Measurements from ENCODE around the gene ZFP91.

DNA sequence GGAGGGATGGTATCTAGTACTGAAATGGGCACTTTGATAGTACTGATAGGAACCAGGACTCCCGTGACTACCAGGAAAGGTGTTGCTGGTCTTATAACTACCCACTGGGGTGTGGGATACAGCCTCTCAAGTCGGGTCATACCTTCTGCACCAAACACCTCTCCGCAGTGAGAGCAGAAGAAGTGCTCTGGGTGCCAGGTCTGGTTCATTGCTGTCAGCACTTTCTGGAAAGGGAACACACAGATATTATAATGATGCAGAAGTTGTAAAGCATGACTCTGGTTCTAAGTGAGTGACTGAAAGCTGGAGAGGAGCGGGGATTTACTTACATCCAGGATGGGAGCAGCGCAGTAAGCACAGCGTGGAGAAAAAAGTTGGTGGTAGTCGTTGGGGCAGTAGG, 29.2 kb upstream of the ZFP91 start:
- TF ChIP-seq YY1 (IDR thresholded peaks at IDR 0.05; ENCODE audit: insufficient read depth, insufficient read length), result no peak
- no peak for TF ChIP-seq ZNF274 (IDR thresholded peaks at IDR 0.05; ENCODE audit: low read depth, low read length)
- TF ChIP-seq SUZ12 (IDR thresholded peaks at IDR 0.05; ENCODE audit: extremely low read depth, insufficient read depth, insufficient read length), result no peak

All from NT2/D1 (cell line).